KOPT-K1 (cell line): Measurements from ENCODE around the gene ALDH8A1.

Source experiments
- H3K27ac ChIP-seq: fragments of 200-600 bp; sonication (generic); 2 replicates; pipeline ENCODE4 v1.5.1; 2016; ENCODE audit warnings: antibody characterized with exemption, mild to moderate bottlenecking, low read depth, low read length; ENCODE audit not compliant: poor library complexity, severe bottlenecking
- H3K36me3 ChIP-seq: fragments of 200-600 bp; sonication (generic); 2 replicates; pipeline ENCODE4 v1.5.1; 2017; ENCODE audit warnings: antibody characterized with exemption, mild to moderate bottlenecking, low read length, moderate library complexity; ENCODE audit not compliant: insufficient read depth
- H3K9me3 ChIP-seq: fragments of 200-600 bp; sonication (generic); 2 replicates; pipeline ENCODE4 v1.5.1; 2017; ENCODE audit warnings: antibody characterized with exemption, low read length, mild to moderate bottlenecking; ENCODE audit not compliant: insufficient read depth, poor library complexity, severe bottlenecking

Gene ALDH8A1

GRCh38 chr6:134936476-134936875 lies 13.4 kb downstream of the ALDH8A1 start:
- Histone ChIP-seq H3K9me3 (no peaks in the 10 kb centered on the region), H3K27ac (no peak overlapping the region), H3K36me3 (no peaks in the 10 kb centered on the region)

- H3K9me3 ChIP-seq = no peaks in the 10 kb centered on the region
- no peak overlapping the region for H3K27ac ChIP-seq
- H3K36me3 ChIP-seq = no peaks in the 10 kb centered on the region
Measured at GRCh38 chr6:134934793-134935485, 15.0 kb downstream of the ALDH8A1 start.

- no peak overlapping the region for H3K27ac ChIP-seq
- H3K36me3 ChIP-seq = no peaks in the 10 kb centered on the region
- H3K9me3 ChIP-seq = no peaks in the 10 kb centered on the region
Measured at GRCh38 chr6:134932535-134933470, 17.1 kb downstream of the ALDH8A1 start.

- no peak overlapping the region for H3K27ac ChIP-seq
- no peaks in the 10 kb centered on the region for H3K9me3 ChIP-seq
- H3K36me3 ChIP-seq = no peaks in the 10 kb centered on the region
Measured at GRCh38 chr6:134932098-134932497, 17.8 kb downstream of the ALDH8A1 start.

- H3K27ac ChIP-seq = no peak overlapping the region
- H3K36me3 ChIP-seq = no peaks in the 10 kb centered on the region
- H3K9me3 ChIP-seq = no peaks in the 10 kb centered on the region
Measured at GRCh38 chr6:134930463-134930862, 19.4 kb downstream of the ALDH8A1 start.

- H3K9me3 ChIP-seq = no peaks in the 10 kb centered on the region
- H3K27ac ChIP-seq = no peak overlapping the region
- no peaks in the 10 kb centered on the region for H3K36me3 ChIP-seq
Measured at GRCh38 chr6:134928151-134928900, 21.6 kb downstream of the ALDH8A1 start.

GRCh38 chr6:134925800-134926199 lies 24.1 kb downstream of the ALDH8A1 start:
- H3K36me3 ChIP-seq = no peaks in the 10 kb centered on the region
- no peaks in the 10 kb centered on the region for H3K9me3 ChIP-seq
- H3K27ac ChIP-seq = no peak overlapping the region

GRCh38 chr6:134921721-134922261 lies 28.1 kb downstream of the ALDH8A1 start:
- H3K27ac ChIP-seq = no peak overlapping the region
- no peaks in the 10 kb centered on the region for H3K9me3 ChIP-seq

GRCh38 chr6:134921276-134921675 lies 28.6 kb downstream of the ALDH8A1 start:
- Histone ChIP-seq H3K36me3 (no peaks in the 10 kb centered on the region), H3K9me3 (no peaks in the 10 kb centered on the region), H3K27ac (no peak overlapping the region)

More at GRCh38 chr6:134921721-134922261, 28.1 kb downstream of the ALDH8A1 start:
- H3K36me3 ChIP-seq = no peaks in the 10 kb centered on the region

- no peak overlapping the region for H3K27ac ChIP-seq
Measured at GRCh38 chr6:134920422-134920821, 29.5 kb downstream of the ALDH8A1 start.

GRCh38 chr6:134918418-134918961 lies 31.4 kb downstream of the ALDH8A1 start:
- no peaks in the 10 kb centered on the region for H3K9me3 ChIP-seq
- no peaks in the 10 kb centered on the region for H3K36me3 ChIP-seq
- H3K27ac ChIP-seq = no peak overlapping the region

More at GRCh38 chr6:134920422-134920821, 29.5 kb downstream of the ALDH8A1 start:
- no peaks in the 10 kb centered on the region for H3K36me3 ChIP-seq
- H3K9me3 ChIP-seq = no peaks in the 10 kb centered on the region

- Histone ChIP-seq H3K36me3 (no peaks in the 10 kb centered on the region), H3K9me3 (no peaks in the 10 kb centered on the region), H3K27ac (no peak overlapping the region)
Measured at GRCh38 chr6:134911547-134911946, 38.4 kb downstream of the ALDH8A1 start.

- H3K36me3 ChIP-seq = no peaks in the 10 kb centered on the region
- no peaks in the 10 kb centered on the region for H3K9me3 ChIP-seq
- H3K27ac ChIP-seq = no peak overlapping the region
Measured at GRCh38 chr6:134910593-134910935, 39.3 kb downstream of the ALDH8A1 start.

GRCh38 chr6:134909701-134910592 lies 40.0 kb downstream of the ALDH8A1 start:
- Histone ChIP-seq H3K9me3 (no peaks in the 10 kb centered on the region), H3K36me3 (no peaks in the 10 kb centered on the region), H3K27ac (no peak overlapping the region)
